GM19351 (cell line): ENCODE measurements around the gene ZNF254.
"Not testable (repeated sequence)": the region's sequence is repeated elsewhere in the genome, so short reads cannot be mapped to it uniquely, and the experiment has no call there.

ENCODE experiments used
- ATAC-seq: cut with Tn5 transposase; IDR thresholded peaks from one replicate; pipeline ENCODE4 v1.9.1; 2021; ENCODE audit warnings: mild to moderate bottlenecking, moderate library complexity; ENCODE audit not compliant: unreplicated experiment

Gene ZNF254

DNA sequence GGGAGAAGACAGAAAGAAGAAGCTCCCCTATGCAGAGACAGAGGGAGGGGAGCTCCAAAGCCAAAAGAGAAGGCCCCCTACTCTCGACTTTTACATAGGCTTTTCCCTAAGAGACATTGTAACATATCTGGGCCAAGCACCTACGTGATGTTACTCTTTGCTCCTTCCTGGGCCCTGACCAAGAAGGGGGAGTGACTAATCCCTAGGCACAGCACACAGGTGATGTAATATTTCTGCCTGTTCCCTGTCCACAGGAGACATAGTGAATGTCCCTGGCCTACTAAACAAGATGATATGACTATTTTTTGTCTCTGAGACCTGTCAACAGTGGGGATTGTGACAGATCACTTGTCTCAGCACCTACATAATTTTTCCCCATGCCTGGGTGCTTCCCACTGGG is 15.9 kb upstream of the ZNF254 start:
- no peak for ATAC-seq

DNA sequence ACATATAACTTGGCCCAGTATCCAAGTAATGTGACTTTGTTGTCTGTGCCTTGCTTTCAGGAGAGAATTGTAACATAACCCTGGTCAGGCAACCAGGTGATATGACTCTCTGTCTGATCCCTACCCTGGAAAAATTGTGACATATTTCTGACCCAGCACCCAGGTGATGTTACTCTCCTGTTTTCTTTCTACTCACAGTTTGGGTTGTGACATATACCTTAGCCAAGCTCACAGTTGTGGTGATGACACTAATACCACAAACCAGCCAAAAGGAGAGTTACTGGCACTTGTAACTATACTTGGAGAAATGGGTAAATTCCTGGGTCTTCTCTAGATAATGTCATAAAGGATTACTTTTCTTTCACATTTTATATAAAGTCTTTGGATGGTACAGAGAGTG is 14.3 kb upstream of the ZNF254 start:
- ATAC-seq: no peak

DNA sequence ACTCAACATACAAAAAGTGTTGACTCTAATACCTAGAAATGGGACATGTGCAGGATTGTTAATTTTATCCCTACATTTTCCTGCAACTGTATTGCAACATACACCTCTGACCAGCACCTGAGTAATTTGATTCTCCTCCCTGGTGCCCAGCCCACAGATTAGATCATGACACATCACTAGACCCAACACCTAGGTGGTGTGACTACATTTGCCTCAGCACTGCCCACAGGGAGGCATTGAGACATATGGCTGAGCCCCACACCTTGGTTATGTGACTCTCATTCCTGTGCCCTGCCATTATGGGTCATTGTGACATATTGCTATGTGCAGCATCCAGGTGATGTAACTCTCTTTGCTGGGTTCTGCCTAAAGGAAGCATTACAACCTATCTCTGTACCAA is 13.2 kb upstream of the ZNF254 start:
- ATAC-seq: no peak

DNA sequence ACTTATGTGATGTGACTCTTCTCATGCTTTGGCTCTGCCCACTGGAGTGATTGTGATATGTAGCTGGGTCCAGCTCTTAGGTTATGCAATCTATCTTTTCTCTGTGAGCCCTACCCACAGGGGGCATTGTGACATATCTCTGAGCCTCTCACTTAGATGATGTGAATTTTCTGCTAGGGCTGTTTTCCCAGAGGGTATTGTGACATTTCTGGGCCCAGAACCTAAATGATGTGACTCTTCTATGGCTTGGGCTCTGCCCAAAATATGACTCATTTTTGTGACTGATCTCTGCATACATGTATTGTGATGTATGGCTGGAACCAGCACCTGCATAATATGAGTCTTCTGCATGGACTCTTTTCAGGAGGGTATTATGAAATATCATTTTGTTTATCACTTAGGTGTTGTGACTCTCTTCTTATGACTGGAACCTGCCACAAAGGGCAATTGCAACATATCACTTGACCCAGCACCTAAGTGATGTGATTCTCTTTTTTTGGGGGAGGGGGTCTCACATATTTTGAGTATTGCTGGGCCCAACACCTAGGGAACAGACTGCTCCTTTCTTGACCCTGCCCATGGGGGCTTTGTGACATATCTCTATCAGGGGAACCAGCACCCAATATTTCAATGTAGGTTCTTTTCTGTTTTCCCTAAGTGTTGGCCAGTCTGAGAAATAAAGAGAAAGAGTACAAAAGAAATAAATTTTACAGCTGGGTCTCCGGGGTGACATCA is 12.1 kb upstream of the ZNF254 start:
- ATAC-seq: no peak

DNA sequence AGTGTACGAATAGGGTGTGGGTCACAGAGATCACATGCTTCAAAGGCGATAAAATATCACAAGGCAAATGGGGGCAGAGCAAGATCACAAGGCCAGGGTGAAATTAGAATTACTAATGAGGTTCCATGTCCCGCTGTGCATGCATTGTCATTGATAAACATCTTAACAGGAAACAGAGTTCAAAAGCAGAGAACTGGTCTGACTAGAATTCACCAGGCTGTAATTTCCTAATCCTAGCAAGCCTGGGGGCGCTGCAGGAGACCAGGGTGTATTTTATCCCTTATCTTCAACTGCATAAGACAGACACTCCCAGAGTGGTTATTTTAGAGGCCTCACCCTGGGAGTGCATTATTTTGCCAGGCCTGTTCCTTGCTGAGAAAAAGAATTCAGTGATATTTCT is 11.5 kb upstream of the ZNF254 start:
- ATAC-seq: not testable (repeated sequence)

DNA sequence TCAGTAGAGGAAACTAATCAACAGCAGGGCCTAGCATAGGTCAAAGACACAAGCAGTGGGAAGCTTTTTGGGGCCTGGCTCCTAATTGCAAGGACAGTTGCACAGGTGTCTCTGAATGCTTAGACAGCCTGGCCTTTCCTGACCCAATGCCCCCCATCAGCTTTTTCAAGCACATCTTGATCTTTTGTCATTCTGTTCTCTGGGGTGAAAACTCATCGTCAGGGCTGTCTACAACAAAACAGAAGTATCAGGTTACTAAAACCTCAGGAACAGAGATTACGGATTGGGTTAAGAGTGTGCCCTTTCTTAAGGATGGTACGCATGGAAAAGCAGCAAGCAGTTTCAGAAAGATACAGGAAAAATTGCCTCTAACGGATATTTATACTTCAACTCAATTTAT is 8.3 kb upstream of the ZNF254 start:
- ATAC-seq: no peak

DNA sequence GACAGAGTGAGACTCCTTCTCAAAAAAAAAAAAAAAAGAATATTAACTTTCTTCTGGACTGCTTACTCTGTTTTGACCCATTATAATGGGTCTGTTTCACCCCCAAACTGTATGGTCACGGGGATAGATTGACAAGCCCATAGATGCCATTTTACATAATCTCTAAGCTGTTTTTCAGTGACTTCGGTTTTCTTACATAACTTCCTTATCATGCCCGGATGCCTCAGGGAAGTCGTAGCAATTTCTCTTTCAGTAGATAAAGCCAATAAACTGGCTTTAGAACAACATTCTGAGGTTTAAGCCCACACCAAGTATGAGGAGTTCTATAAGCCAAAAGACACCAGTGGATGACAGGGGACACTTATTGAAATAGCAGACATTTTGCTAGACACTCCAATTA is 5.9 kb upstream of the ZNF254 start:
- ATAC-seq: no peak

DNA sequence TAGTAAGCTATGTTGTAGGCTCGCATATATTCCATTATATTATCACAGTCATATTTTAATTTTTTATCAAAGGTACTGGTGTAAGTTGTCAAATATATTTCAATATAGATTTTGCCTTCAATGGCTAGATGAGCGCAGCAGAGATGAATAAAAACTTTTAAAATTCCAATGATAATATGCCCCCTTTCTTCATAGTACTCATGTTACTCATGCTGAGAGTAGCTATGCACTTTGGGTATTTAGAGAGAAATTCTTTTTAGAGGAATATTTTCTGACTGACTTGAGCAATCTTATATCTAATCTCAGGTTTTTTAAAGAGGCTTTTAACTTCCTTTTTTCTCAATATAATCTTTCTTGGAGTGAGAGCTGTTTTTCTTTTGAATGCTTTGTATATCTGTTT is 11.4 kb downstream of the ZNF254 start:
- no peak for ATAC-seq

DNA sequence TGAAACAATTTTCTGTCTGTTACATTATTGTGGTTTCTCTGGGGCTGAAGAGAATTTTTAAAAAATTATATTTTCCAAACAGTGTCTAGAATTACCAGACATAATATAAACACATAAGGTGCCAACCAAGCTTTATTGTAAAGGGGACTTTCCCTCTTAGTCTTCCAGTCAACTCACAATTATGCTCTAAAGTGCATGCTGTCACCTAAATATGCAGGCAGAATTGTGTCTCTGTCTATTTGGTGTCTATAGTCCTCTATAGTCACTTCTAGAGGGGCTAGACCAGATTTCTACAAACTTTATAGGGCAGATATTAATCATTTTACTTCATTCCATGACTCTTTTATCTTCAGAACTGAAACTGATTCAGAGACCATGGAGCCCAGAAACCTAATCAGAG is 12.8 kb downstream of the ZNF254 start:
- no peak for ATAC-seq

DNA sequence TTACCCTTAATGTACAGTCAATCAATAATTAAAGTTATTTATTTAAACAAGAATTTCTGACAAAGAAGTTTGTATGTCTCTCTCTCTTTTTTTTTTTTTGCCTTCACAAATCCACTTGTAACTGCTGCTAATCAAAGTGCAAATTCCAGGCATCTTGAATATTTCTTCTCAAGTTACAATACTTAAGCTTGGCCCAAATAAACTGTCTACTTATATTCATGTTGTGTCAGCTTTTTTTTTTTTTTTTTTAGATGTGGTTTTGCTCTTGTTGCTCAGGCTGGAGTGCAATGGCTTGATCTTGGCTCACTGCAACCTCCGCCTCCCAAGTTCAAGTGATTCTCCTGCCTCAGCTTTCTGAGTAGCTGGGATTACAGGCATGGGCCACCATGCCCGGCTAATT is 13.6 kb downstream of the ZNF254 start:
- ATAC-seq: not testable (repeated sequence)

DNA sequence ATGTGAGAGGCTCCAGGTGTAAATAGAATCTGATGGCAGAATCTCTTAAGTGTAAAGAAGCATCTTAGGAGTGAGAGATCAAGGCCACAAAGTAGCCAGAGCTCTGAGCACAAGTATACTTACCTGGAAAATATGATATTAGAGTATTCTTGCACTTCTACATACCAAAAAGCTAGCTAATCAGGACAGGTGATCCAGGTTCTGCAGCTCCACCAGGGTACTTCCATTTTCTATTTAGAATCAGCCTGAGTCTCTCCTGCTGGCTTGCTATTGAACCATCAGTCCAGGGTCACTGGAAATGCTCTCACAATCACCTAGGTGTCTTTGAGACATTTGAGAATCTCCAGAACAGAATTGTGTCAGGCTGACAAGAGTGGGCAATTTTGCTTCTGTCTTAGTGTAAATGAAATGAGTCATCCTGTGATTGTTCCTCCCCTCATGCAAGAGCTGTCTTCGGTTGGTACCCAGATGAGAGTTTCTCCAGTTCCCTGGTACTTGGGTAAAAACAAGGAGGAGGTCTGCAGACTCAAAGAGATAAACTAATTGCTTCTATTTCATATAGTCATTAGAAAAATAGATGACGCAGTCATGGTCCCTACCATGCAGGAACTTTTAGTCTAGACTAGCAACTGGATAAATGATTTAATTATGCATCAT is 14.6 kb downstream of the ZNF254 start:
- no peak for ATAC-seq

DNA sequence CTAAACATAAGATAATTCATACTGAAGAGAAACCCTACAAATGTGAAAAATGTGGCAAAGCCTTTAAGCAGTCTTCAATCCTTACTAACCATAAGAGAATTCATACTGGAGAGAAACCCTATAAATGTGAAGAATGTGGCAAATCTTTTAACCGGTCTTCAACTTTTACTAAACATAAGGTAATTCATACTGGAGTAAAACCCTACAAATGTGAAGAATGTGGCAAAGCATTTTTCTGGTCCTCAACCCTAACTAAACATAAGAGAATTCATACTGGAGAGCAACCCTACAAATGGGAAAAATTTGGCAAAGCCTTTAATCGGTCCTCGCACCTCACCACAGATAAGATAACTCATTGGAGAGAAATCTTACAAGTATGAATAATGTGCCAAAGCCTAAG is 40.6 kb downstream of the ZNF254 start:
- ATAC-seq: no peak

DNA sequence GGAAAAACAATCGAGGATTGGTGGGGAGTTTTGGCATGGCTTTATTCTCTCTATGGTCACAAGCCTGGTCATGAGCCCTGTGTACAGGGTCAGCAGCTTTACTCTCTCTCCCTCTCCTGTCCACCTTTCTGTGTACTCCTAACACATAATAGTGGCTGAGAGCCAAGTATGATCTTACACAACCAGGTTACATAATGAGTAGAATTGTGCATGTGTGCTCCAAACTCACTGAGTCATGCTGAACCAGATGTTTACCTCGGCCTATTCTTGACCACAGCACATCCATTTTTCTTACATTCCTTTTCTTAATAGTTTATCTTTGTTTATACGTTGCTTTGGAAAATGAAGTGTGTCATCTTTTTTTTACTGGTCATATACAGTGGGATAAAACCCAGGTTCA is 53.1 kb downstream of the ZNF254 start:
- ATAC-seq: no peak

DNA sequence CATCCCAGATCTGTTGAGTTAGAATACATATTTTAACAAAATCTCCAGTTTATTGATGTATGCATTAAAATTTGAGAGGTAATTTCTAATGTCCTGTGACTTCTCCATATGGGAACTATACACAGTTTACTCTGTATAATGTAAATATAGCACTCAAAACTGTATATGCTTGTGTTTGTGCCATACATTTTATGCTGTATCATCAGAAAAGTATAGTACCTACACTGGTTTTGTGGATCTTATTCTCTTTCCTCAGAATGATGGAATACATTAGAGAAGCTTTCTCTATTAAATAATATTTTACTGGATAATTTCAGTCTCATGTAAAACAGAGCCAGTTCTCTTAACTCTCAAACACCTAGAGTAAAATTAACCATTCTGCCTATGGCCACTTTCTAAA is 53.6 kb downstream of the ZNF254 start:
- ATAC-seq: no peak

DNA sequence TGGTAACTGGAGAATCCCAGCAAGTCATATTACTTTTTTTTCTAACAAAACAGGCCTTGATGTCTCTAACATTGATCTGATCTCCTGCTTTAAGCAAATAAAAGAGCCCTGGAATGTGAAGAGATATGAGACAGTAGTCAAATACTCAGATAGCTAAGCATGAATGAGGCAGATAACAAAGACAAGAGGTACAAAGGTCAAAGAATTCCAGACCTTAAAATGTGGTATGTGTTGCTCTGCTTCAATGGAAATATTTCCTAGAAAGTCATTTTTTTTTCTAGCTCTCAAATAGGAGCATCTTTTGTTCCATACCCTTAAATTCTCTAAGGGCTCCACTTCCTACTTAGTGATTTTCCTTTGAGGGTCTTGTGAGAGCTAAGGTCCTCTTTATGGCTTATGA is 54.6 kb downstream of the ZNF254 start:
- ATAC-seq: no peak

DNA sequence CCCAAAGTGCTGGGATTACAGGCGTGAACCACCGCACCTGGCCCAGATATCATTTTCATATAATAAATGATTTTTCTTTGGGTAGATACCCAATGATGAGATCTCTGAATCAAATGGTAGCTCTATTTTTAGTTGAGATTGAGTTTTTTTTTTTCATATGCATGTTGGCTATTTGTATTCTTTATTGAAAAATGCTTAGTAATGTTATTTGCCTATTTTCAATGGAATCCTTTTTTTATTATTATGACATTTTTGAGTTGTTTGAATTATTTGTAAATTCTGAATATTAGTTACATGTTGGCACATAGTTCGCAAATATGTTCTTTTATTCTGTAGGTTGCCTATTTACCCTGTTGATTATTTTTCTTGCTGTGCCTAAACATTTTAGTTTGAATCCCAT is 55.8 kb downstream of the ZNF254 start:
- no peak for ATAC-seq

DNA sequence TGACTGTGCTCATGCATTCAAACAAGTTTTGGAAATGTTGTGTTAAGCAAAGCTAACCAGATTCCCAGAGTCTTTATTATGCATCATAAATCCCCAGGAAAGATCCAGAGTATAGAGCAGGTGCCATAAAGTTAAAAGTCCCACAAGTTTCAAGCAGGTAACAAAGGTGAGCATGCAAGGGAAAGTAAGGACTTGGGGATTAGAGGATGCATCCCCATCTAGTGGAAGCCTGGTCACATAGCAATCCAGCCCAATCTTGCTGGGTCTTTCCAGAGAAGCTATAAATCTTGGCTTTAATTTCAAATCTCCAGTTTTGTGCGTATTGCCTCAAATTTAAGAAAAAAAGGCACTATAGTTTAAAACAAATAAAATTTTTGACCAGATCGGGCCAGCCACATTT is 72.7 kb downstream of the ZNF254 start:
- no peak for ATAC-seq

DNA sequence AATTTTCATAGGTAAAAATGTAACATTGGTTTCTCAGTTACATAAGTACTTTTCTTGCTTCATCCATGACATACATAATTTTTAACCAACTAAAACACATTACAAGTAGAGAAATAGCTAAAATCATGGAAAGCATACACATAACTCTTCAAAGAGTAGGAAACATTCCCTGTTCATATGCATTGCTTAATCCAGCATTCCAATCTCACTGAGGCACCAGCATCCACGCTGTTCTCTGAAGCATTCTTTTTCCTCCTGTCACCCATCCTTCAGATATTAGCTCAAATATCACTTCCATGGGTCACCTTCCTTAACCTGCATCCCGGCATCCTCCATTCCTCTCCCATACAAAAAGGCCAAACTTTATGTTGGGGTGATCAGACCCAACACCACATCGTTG is 79.1 kb downstream of the ZNF254 start:
- ATAC-seq: no peak

DNA sequence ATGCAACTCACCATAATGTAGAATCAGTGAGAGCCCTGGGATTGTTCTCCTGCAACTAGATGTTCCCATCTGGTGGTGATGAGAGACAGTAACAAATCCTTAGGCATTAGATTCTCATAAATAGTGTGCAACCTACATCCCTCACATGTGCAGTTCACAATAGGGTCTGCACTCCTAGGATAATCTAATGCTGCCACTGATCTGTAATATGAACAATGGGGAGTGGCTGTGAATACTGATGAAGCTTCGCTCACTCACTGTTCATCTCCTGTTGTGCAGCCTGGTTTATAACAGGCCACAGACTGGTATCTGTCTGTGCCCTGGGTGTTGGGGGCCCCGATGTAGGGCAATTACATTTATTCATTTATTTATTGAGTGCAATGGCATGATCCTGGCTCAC is 86.9 kb downstream of the ZNF254 start:
- ATAC-seq: no peak

DNA sequence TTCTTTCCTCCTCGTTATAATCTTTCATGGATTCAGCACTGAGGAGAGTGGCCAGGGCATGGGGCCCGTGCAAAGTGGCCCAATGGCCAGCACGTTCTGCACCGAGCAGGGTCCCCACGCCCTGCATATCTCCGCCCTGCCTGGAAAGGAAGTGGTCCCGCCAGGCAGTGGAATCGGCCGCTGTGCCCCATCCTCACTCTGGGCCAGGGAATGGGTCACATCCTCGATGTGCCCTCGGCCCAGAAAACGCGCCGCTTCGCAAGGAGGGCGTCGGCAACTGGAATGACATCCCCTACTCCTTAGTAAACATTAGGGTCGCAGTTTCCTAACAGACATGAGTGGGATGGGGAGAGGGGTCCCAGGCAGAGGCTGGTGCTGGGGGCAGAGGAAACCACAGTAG is 90.7 kb downstream of the ZNF254 start:
- ATAC-seq: no peak

DNA sequence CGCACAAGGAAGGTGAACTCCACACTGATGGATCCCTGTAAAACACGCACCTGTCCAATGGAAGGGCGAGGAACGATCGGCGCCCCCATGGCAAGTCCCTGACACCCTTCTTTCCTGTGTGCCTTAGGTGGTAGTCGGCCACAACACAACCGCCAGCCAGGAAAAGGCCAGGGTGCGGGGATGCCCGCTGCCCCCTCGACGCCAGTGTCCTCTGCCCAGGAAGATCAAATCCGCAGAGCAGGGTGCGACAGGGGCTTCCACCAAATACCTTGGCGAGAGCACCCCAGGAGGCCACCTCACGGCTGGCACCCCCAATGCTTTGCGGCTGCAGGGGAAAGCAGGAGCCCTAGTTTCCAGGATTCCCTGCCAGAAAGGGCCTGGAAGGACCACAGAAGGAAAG is 91.2 kb downstream of the ZNF254 start:
- no peak for ATAC-seq
